Uterus (tissue), 4 donors: ENCODE measurements around the gene PTCH2. TPM values are rescaled to one million over a fixed set of nuclear protein-coding genes. Genes with fewer than 3 reads are reported as not detected.
A peak's percentile ranks its signal among the peaks of the same experiment; 100 is the strongest.

Experiments used
- DNase-seq, 2 donors: peaks; one replicate each; pipeline ENCODE4 v3.0.0-alpha.2; 2019 to 2020
- H3K27ac ChIP-seq, 2 donors: fragments of 200-600 bp; sonication (generic); 1 replicate in 1 of 2; 2 replicates in 1 of 2; pipeline ENCODE4 v1.5.1; 2016 to 2018
- H3K27me3 ChIP-seq, 2 donors: fragments of 200-600 bp; sonication (generic); one replicate each; pipeline ENCODE4 v1.5.1; 2018 to 2019; ENCODE audit warnings: control low read depth in 1 of 2
- H3K36me3 ChIP-seq, 2 donors: fragments of 200-600 bp; sonication (generic); one replicate each; pipeline ENCODE4 v1.5.1; 2019; ENCODE audit warnings: control low read depth in 1 of 2
- H3K4me1 ChIP-seq, 2 donors: fragments of 200-600 bp; sonication (generic); one replicate each; pipeline ENCODE4 v1.5.1; 2018 to 2019; ENCODE audit warnings: control low read depth in 1 of 2
- H3K4me3 ChIP-seq, 2 donors: fragments of 200-600 bp; sonication (generic); 1 replicate in 1 of 2; 2 replicates in 1 of 2; pipeline ENCODE4 v1.5.1; 2018 to 2019; ENCODE audit warnings: mild to moderate bottlenecking in 1 of 2
- H3K9me3 ChIP-seq, 2 donors: fragments of 200-600 bp; sonication (generic); one replicate each; pipeline ENCODE4 v1.5.1; 2019; ENCODE audit warnings: control low read depth in 1 of 2
- CTCF ChIP-seq, 4 experiments: fragments of 200-600 bp in 2 of 4; fragments of 450-650 bp in 2 of 4; sonication (generic) in 2 of 4; IDR thresholded peaks; one replicate each; pipeline ENCODE4 v1.5.1; 2016 to 2019; ENCODE audit warnings: antibody characterized with exemption in 4 of 4, mild to moderate bottlenecking in 2 of 4, moderate library complexity in 1 of 4
- POLR2A ChIP-seq, 2 donors: fragments of 450-650 bp; IDR thresholded peaks; one replicate each; pipeline ENCODE4 v1.6.1; 2016; ENCODE audit warnings: antibody characterized with exemption in 2 of 2, mild to moderate bottlenecking in 1 of 2, moderate library complexity in 1 of 2
- intact Hi-C: fragments of 100-400 bp; cut with DNase I; formaldehyde crosslinking; loops from one replicate; pipeline ENCODE4 v1.15.1; 2023; ENCODE audit warnings: low total_unique reads
- total RNA-seq, 4 donors: library from RNA; depleted of rRNA in 3 of 4; stranded (reverse); fragments of >200 nt in 3 of 4; gene quantifications; one replicate each; pipeline versions ENCODE4 v1.1.0 to v1.2.4, GENCODE V29; 2014 to 2023
- donor health status: DM: yes; HTN: yes; CAD: no.

The PTCH2 gene
- total RNA-seq, 4 donors from 2014 or later = 3.1 to 8.1 (median 5.4) TPM

- Histone ChIP-seq H3K27me3 (no peaks in the 10 kb centered on the region), H3K27ac (no peak overlapping the region), H3K9me3 (no peaks in the 10 kb centered on the region), H3K4me1 (no peaks in the 10 kb centered on the region), H3K4me3 (no peak overlapping the region), H3K36me3 (no peaks in the 10 kb centered on the region)
- TF ChIP-seq POLR2A (IDR thresholded peaks at IDR 0.05) (no peak), CTCF (IDR thresholded peaks at IDR 0.05) (no peak)
- intact Hi-C loops = loop anchor here (10.0 kb wide), 1 partner anchor 125 kb away; no protein-coding TSS in a partner anchor
- DNase-seq = no peak
These were observed 6.6 kb upstream of the PTCH2 start for GRCh38 chr1:44849575-44850132.

GRCh38 chr1:44848456-44849181 lies 5.6 kb upstream of the PTCH2 start:
- no peaks in the 10 kb centered on the region for H3K27me3 ChIP-seq
- no peak for TF ChIP-seq CTCF (IDR thresholded peaks at IDR 0.05)
- TF ChIP-seq POLR2A (IDR thresholded peaks at IDR 0.05) = no peak
- no peak overlapping the region for H3K4me3 ChIP-seq
- no peaks in the 10 kb centered on the region for H3K9me3 ChIP-seq
- intact Hi-C loops = loop anchor here (10.0 kb wide), 1 partner anchor 124 kb away; no protein-coding TSS in a partner anchor
- DNase-seq = no peak
- H3K36me3 ChIP-seq = no peaks in the 10 kb centered on the region
- H3K4me1 ChIP-seq = no peaks in the 10 kb centered on the region
- no peak overlapping the region for H3K27ac ChIP-seq

- no peak overlapping the region for H3K27ac ChIP-seq
- no peak for DNase-seq
- TF ChIP-seq CTCF (IDR thresholded peaks at IDR 0.05) (no peak), POLR2A (IDR thresholded peaks at IDR 0.05) (no peak)
- H3K9me3 ChIP-seq = no peaks in the 10 kb centered on the region
- no peaks in the 10 kb centered on the region for H3K4me1 ChIP-seq
- intact Hi-C loops = loop anchor here (10.0 kb wide), 1 partner anchor 123 kb away; no protein-coding TSS in a partner anchor
- no peaks in the 10 kb centered on the region for H3K27me3 ChIP-seq
- H3K36me3 ChIP-seq = no peaks in the 10 kb centered on the region
- no peak overlapping the region for H3K4me3 ChIP-seq
These were observed 4.8 kb upstream of the PTCH2 start for GRCh38 chr1:44847845-44848244.

GRCh38 chr1:44846985-44847384 lies 3.9 kb upstream of the PTCH2 start:
- no peaks in the 10 kb centered on the region for H3K9me3 ChIP-seq
- no peaks in the 10 kb centered on the region for H3K36me3 ChIP-seq
- no peak overlapping the region for H3K4me3 ChIP-seq
- no peak for DNase-seq
- no peaks in the 10 kb centered on the region for H3K4me1 ChIP-seq
- TF ChIP-seq CTCF (IDR thresholded peaks at IDR 0.05) (no peak), POLR2A (IDR thresholded peaks at IDR 0.05) (no peak)
- H3K27me3 ChIP-seq = no peaks in the 10 kb centered on the region
- intact Hi-C loops = loop anchor here (10.0 kb wide), 1 partner anchor 122 kb away; no protein-coding TSS in a partner anchor
- no peak overlapping the region for H3K27ac ChIP-seq

GRCh38 chr1:44842486-44842861 lies 579 bp downstream of the PTCH2 start:
- no peaks in the 10 kb centered on the region for H3K4me1 ChIP-seq
- H3K9me3 ChIP-seq = no peaks in the 10 kb centered on the region
- peak overlapping the region; percentile 45 to 58 for H3K4me3 ChIP-seq
- no peaks in the 10 kb centered on the region for H3K36me3 ChIP-seq
- DNase-seq = no peak
- H3K27ac ChIP-seq = peak overlapping the region; percentile 70 to 86
- intact Hi-C loops = loop anchor here (10.0 kb wide), 1 partner anchor 118 kb away; no protein-coding TSS in a partner anchor
- H3K27me3 ChIP-seq = no peaks in the 10 kb centered on the region
- TF ChIP-seq POLR2A (IDR thresholded peaks at IDR 0.05) = no peak
- no peak for TF ChIP-seq CTCF (IDR thresholded peaks at IDR 0.05)
